ENCODE data around the gene OR2T35. TPM values are rescaled to one million over a fixed set of nuclear protein-coding genes. Genes with fewer than 3 reads are reported as not detected.

Gene OR2T35
- total and polyA plus RNA-seq, 2 experiments from 2014 or later: not detected

GRCh38 chr1:248625166-248625565 is 19.9 kb downstream of the OR2T35 start:
- H3K9me2 ChIP-seq (replicated peaks; ENCODE audit: insufficient read depth): no peaks in the 10 kb centered on the region
- no peaks in the 10 kb centered on the region for H4K20me1 ChIP-seq (ENCODE audit: insufficient read depth, poor library complexity, severe bottlenecking)
- no peak overlapping the region for H3K27ac ChIP-seq
- H3K4me1 ChIP-seq (ENCODE audit: insufficient read depth): no peaks in the 10 kb centered on the region
- no peak overlapping the region for H3K4me3 ChIP-seq
- H3K27me3 ChIP-seq: no peaks in the 10 kb centered on the region
- no peaks in the 10 kb centered on the region for H3K79me2 ChIP-seq
- WGBS (ENCODE audit: low lambda C conversion rate, missing lambda C conversion rate): 30% methylated on average over 4 of the region's 4 CpGs
- no peaks in the 10 kb centered on the region for H3K36me3 ChIP-seq (replicated peaks; ENCODE audit: insufficient read depth, low read depth)
- no peak overlapping the region for H2AFZ ChIP-seq
- no peak overlapping the region for H3K4me2 ChIP-seq
- TF ChIP-seq EZH2 (IDR thresholded peaks at IDR 0.05; ENCODE audit: borderline replicate concordance) (no peak), EZH2phosphoT487 (IDR thresholded peaks at IDR 0.05; ENCODE audit: low read depth, severe bottlenecking, unreplicated experiment) (no peak)
- TF ChIP-seq, protein P1, sequence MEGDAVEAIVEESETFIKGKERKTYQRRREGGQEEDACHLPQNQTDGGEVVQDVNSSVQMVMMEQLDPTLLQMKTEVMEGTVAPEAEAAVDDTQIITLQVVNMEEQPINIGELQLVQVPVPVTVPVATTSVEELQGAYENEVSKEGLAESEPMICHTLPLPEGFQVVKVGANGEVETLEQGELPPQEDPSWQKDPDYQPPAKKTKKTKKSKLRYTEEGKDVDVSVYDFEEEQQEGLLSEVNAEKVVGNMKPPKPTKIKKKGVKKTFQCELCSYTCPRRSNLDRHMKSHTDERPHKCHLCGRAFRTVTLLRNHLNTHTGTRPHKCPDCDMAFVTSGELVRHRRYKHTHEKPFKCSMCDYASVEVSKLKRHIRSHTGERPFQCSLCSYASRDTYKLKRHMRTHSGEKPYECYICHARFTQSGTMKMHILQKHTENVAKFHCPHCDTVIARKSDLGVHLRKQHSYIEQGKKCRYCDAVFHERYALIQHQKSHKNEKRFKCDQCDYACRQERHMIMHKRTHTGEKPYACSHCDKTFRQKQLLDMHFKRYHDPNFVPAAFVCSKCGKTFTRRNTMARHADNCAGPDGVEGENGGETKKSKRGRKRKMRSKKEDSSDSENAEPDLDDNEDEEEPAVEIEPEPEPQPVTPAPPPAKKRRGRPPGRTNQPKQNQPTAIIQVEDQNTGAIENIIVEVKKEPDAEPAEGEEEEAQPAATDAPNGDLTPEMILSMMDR (IDR thresholded peaks at IDR 0.05; ENCODE audit: poor library complexity): no peak
- no peak for DNase-seq (ENCODE audit: low spot score)
- no peaks in the 10 kb centered on the region for H3K9me3 ChIP-seq (ENCODE audit: low read depth)

- Histone ChIP-seq H3K36me3 (replicated peaks; ENCODE audit: insufficient read depth, low read depth) (no peaks in the 10 kb centered on the region), H3K4me3 (no peak overlapping the region), H2AFZ (no peak overlapping the region), H3K9me2 (replicated peaks; ENCODE audit: insufficient read depth) (no peaks in the 10 kb centered on the region), H3K9me3 (ENCODE audit: low read depth) (no peaks in the 10 kb centered on the region), H3K4me2 (no peak overlapping the region), H3K4me1 (ENCODE audit: insufficient read depth) (no peaks in the 10 kb centered on the region), H4K20me1 (ENCODE audit: insufficient read depth, poor library complexity, severe bottlenecking) (no peaks in the 10 kb centered on the region), H3K27ac (no peak overlapping the region), H3K79me2 (no peaks in the 10 kb centered on the region), H3K27me3 (no peaks in the 10 kb centered on the region)
- DNase-seq (ENCODE audit: low spot score): no peak
- 82% methylated on average over 4 of the region's 4 CpGs for WGBS (ENCODE audit: low lambda C conversion rate, missing lambda C conversion rate)
- TF ChIP-seq EZH2 (IDR thresholded peaks at IDR 0.05; ENCODE audit: borderline replicate concordance): no peak
- no peak for TF ChIP-seq EZH2phosphoT487 (IDR thresholded peaks at IDR 0.05; ENCODE audit: low read depth, severe bottlenecking, unreplicated experiment)
- TF ChIP-seq, protein P1 (IDR thresholded peaks at IDR 0.05; ENCODE audit: poor library complexity): peak; percentile 31
Observed at GRCh38 chr1:248622570-248623001, 22.5 kb downstream of the OR2T35 start.

DNA sequence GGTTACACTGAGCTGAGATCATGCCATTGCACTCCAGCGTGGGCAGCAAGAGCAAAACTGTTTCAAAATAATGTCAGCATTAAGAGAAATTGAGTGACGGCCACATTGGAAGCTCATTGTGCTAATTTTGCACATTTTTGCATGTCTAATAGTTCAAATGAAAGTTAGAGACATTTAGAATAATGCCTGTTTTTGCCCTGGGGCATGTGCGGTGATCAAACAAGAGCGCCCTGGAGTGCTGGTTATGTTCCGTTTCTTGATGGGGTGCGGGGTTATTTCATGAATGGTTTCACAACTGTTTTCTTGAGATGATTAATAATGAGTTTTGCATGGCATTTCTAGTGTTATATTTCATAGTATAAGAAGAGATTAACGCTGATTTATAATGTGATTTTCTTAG is 23.3 kb downstream of the OR2T35 start:
- Histone ChIP-seq H3K36me3 (replicated peaks; ENCODE audit: insufficient read depth, low read depth) (no peaks in the 10 kb centered on the region), H3K4me2 (no peak overlapping the region), H3K27ac (no peak overlapping the region), H3K27me3 (no peaks in the 10 kb centered on the region), H3K9me3 (ENCODE audit: low read depth) (no peaks in the 10 kb centered on the region), H3K9me2 (replicated peaks; ENCODE audit: insufficient read depth) (no peaks in the 10 kb centered on the region), H3K4me1 (ENCODE audit: insufficient read depth) (no peaks in the 10 kb centered on the region), H3K79me2 (no peaks in the 10 kb centered on the region), H2AFZ (no peak overlapping the region), H4K20me1 (ENCODE audit: insufficient read depth, poor library complexity, severe bottlenecking) (no peaks in the 10 kb centered on the region), H3K4me3 (no peak overlapping the region)
- WGBS (ENCODE audit: low lambda C conversion rate, missing lambda C conversion rate): 59% methylated on average over 7 of the region's 7 CpGs
- no peak for TF ChIP-seq EZH2 (IDR thresholded peaks at IDR 0.05; ENCODE audit: borderline replicate concordance)
- TF ChIP-seq EZH2phosphoT487 (IDR thresholded peaks at IDR 0.05; ENCODE audit: low read depth, severe bottlenecking, unreplicated experiment): no peak
- TF ChIP-seq, protein P1 (IDR thresholded peaks at IDR 0.05; ENCODE audit: poor library complexity): no peak
- no peak for DNase-seq (ENCODE audit: low spot score)

GRCh38 chr1:248618878-248619277 is 26.2 kb downstream of the OR2T35 start:
- H3K27me3 ChIP-seq: no peaks in the 10 kb centered on the region
- H3K36me3 ChIP-seq (replicated peaks; ENCODE audit: insufficient read depth, low read depth): no peaks in the 10 kb centered on the region
- H3K79me2 ChIP-seq: no peaks in the 10 kb centered on the region
- no peak overlapping the region for H3K4me2 ChIP-seq
- WGBS (ENCODE audit: low lambda C conversion rate, missing lambda C conversion rate): 21% methylated on average over 3 of the region's 3 CpGs
- H3K27ac ChIP-seq: no peak overlapping the region
- TF ChIP-seq, protein P1 (IDR thresholded peaks at IDR 0.05; ENCODE audit: poor library complexity): peak; percentile 14
- no peak for TF ChIP-seq EZH2phosphoT487 (IDR thresholded peaks at IDR 0.05; ENCODE audit: low read depth, severe bottlenecking, unreplicated experiment)
- H4K20me1 ChIP-seq (ENCODE audit: insufficient read depth, poor library complexity, severe bottlenecking): no peaks in the 10 kb centered on the region
- H3K9me2 ChIP-seq (replicated peaks; ENCODE audit: insufficient read depth): no peaks in the 10 kb centered on the region
- H3K9me3 ChIP-seq (ENCODE audit: low read depth): no peaks in the 10 kb centered on the region
- H3K4me3 ChIP-seq: no peak overlapping the region
- no peaks in the 10 kb centered on the region for H3K4me1 ChIP-seq (ENCODE audit: insufficient read depth)
- DNase-seq (ENCODE audit: low spot score): no peak
- H2AFZ ChIP-seq: no peak overlapping the region
